Activated naive CD4-positive, alpha-beta T cell treated with anti-CD3 and anti-CD28 coated beads, Interleukin-2, amount 10 ng/mL, durations not matched to agents 7 days and 5 days (primary cell): ENCODE results near the gene MDM1.

ENCODE experiments used
- CTCF ChIA-PET: fragments of 350-600 bp; sonication (Branson Sonifier 250); formaldehyde crosslinking; loops from one replicate; lab custom pipeline; 2021; ENCODE audit warnings: antibody characterized with exemption; lab: Charles Lee
- DNase-seq: peaks from one replicate; pipeline ENCODE4 v3.0.0-alpha.2; 2020
- H3K27ac Mint-ChIP-seq: one replicate; pipeline ENCODE4 v1.8.0; 2021; ENCODE audit warnings: mild to moderate bottlenecking, moderate library complexity, mixed read lengths
- H3K27me3 Mint-ChIP-seq: one replicate; pipeline ENCODE4 v1.8.0; 2021; ENCODE audit warnings: mild to moderate bottlenecking, mixed read lengths
- H3K36me3 Mint-ChIP-seq: one replicate; pipeline ENCODE4 v1.8.0; 2021; ENCODE audit warnings: mixed read lengths
- H3K4me1 Mint-ChIP-seq: one replicate; pipeline ENCODE4 v1.8.0; 2021; ENCODE audit warnings: mixed read lengths
- H3K4me3 Mint-ChIP-seq: one replicate; pipeline ENCODE4 v1.8.0; 2021; ENCODE audit warnings: mild to moderate bottlenecking, moderate library complexity, mixed read lengths
- H3K9me3 Mint-ChIP-seq: one replicate; pipeline ENCODE4 v1.8.0; 2021; ENCODE audit warnings: mixed read lengths

The MDM1 gene

GRCh38 chr12:68324531-68324930 lies 7.6 kb downstream of the MDM1 start:
- H3K36me3 Mint-ChIP-seq, result peaks cover 25% of the 10 kb centered on the region
- no peak overlapping the region for H3K4me3 Mint-ChIP-seq
- no peak for DNase-seq
- CTCF ChIA-PET, result interaction anchor here (1.5 to 1.8 kb wide), 2 partner anchors 9 to 102 kb away, joined by 3 to 7 read pairs; no protein-coding TSS in a partner anchor
- no peak overlapping the region for H3K27ac Mint-ChIP-seq
- H3K9me3 Mint-ChIP-seq, result no peaks in the 10 kb centered on the region
- H3K4me1 Mint-ChIP-seq, result peaks cover 10% of the 10 kb centered on the region
- H3K27me3 Mint-ChIP-seq, result no peaks in the 10 kb centered on the region

GRCh38 chr12:68321140-68321539 lies 11.0 kb downstream of the MDM1 start:
- H3K9me3 Mint-ChIP-seq, result no peaks in the 10 kb centered on the region
- CTCF ChIA-PET, result interaction anchor here (0.7 to 2.7 kb wide), 6 partner anchors 10 to 281 kb away, joined by 3 to 23 read pairs (median 4); no protein-coding TSS in a partner anchor
- DNase-seq, result no peak
- no peak overlapping the region for H3K27ac Mint-ChIP-seq
- H3K36me3 Mint-ChIP-seq, result peaks cover 13% of the 10 kb centered on the region
- H3K4me1 Mint-ChIP-seq, result peaks cover 2% of the 10 kb centered on the region
- H3K4me3 Mint-ChIP-seq, result no peak overlapping the region
- H3K27me3 Mint-ChIP-seq, result no peaks in the 10 kb centered on the region

- Mint-ChIP-seq H3K27ac (no peak overlapping the region), H3K4me3 (no peak overlapping the region), H3K9me3 (no peaks in the 10 kb centered on the region), H3K27me3 (no peaks in the 10 kb centered on the region), H3K4me1 (no peaks in the 10 kb centered on the region), H3K36me3 (peaks cover 6% of the 10 kb centered on the region)
- DNase-seq, result no peak
- CTCF ChIA-PET, result interaction anchor here (0.8 to 2.7 kb wide), 9 partner anchors 11 to 283 kb away, joined by 3 to 23 read pairs (median 3); no protein-coding TSS in a partner anchor
Measured at GRCh38 chr12:68319988-68320623, 12.1 kb downstream of the MDM1 start.

- peak; percentile 64 for DNase-seq
- H3K27me3 Mint-ChIP-seq, result no peaks in the 10 kb centered on the region
- CTCF ChIA-PET, result interaction anchor here (0.6 to 5.3 kb wide), 29 partner anchors 9 to 280 kb away, joined by 3 to 99 read pairs (median 3); partner anchors contain the start of genes IL26 and MDM1
Measured at GRCh38 chr12:68317047-68317667, 15.0 kb downstream of the MDM1 start.

GRCh38 chr12:68310370-68310769 lies 21.8 kb downstream of the MDM1 start:
- peaks cover 33% of the 10 kb centered on the region for H3K36me3 Mint-ChIP-seq
- no peaks in the 10 kb centered on the region for H3K9me3 Mint-ChIP-seq
- no peaks in the 10 kb centered on the region for H3K4me1 Mint-ChIP-seq
- CTCF ChIA-PET, result interaction anchor here (0.9 kb wide), 1 partner anchor 87 kb away, joined by 4 read pairs; no protein-coding TSS in a partner anchor
- DNase-seq, result no peak
- H3K27me3 Mint-ChIP-seq, result no peaks in the 10 kb centered on the region
- no peak overlapping the region for H3K27ac Mint-ChIP-seq
- no peak overlapping the region for H3K4me3 Mint-ChIP-seq

More at GRCh38 chr12:68317047-68317667, 15.0 kb downstream of the MDM1 start:
- Mint-ChIP-seq H3K9me3 (no peaks in the 10 kb centered on the region), H3K36me3 (peaks cover 9% of the 10 kb centered on the region), H3K4me1 (no peaks in the 10 kb centered on the region), H3K4me3 (no peak overlapping the region), H3K27ac (no peak overlapping the region)

- Mint-ChIP-seq H3K9me3 (no peaks in the 10 kb centered on the region), H3K4me1 (no peaks in the 10 kb centered on the region), H3K27me3 (no peaks in the 10 kb centered on the region), H3K27ac (no peak overlapping the region), H3K36me3 (peaks cover 49% of the 10 kb centered on the region), H3K4me3 (no peak overlapping the region)
- DNase-seq, result no peak
- CTCF ChIA-PET, result no interaction called here
Measured at GRCh38 chr12:68306564-68306963, 25.6 kb downstream of the MDM1 start.

- Mint-ChIP-seq H3K9me3 (no peaks in the 10 kb centered on the region), H3K27ac (no peak overlapping the region), H3K36me3 (peaks cover 62% of the 10 kb centered on the region), H3K4me3 (no peak overlapping the region), H3K27me3 (no peaks in the 10 kb centered on the region), H3K4me1 (no peaks in the 10 kb centered on the region)
- CTCF ChIA-PET, result interaction anchor here (0.5 kb wide), 1 partner anchor 144 kb away, joined by 3 read pairs; no protein-coding TSS in a partner anchor
- DNase-seq, result no peak
Measured at GRCh38 chr12:68305278-68305677, 26.9 kb downstream of the MDM1 start.

- CTCF ChIA-PET, result no interaction called here
- Mint-ChIP-seq H3K9me3 (peaks cover 2% of the 10 kb centered on the region), H3K4me1 (no peaks in the 10 kb centered on the region), H3K27ac (no peak overlapping the region), H3K4me3 (no peak overlapping the region), H3K27me3 (no peaks in the 10 kb centered on the region), H3K36me3 (peaks cover 65% of the 10 kb centered on the region)
- no peak for DNase-seq
Measured at GRCh38 chr12:68304626-68305025, 27.5 kb downstream of the MDM1 start.

GRCh38 chr12:68303850-68304249 lies 28.3 kb downstream of the MDM1 start:
- Mint-ChIP-seq H3K27ac (no peak overlapping the region), H3K36me3 (peaks cover 67% of the 10 kb centered on the region), H3K4me3 (no peak overlapping the region), H3K27me3 (no peaks in the 10 kb centered on the region), H3K4me1 (no peaks in the 10 kb centered on the region), H3K9me3 (peaks cover 6% of the 10 kb centered on the region)
- DNase-seq, result no peak
- CTCF ChIA-PET, result no interaction called here

GRCh38 chr12:68297929-68298328 lies 34.2 kb downstream of the MDM1 start:
- DNase-seq, result no peak
- peaks cover 6% of the 10 kb centered on the region for H3K9me3 Mint-ChIP-seq
- CTCF ChIA-PET, result interaction anchor here (1.2 to 1.3 kb wide), 2 partner anchors 18 to 62 kb away, joined by 3 to 4 read pairs; no protein-coding TSS in a partner anchor
- H3K27ac Mint-ChIP-seq, result no peak overlapping the region
- H3K4me1 Mint-ChIP-seq, result no peaks in the 10 kb centered on the region
- no peak overlapping the region for H3K4me3 Mint-ChIP-seq
- peaks cover 57% of the 10 kb centered on the region for H3K36me3 Mint-ChIP-seq
- no peaks in the 10 kb centered on the region for H3K27me3 Mint-ChIP-seq

- peaks cover 20% of the 10 kb centered on the region for H3K4me1 Mint-ChIP-seq
- no peaks in the 10 kb centered on the region for H3K27me3 Mint-ChIP-seq
- H3K36me3 Mint-ChIP-seq, result peaks cover 28% of the 10 kb centered on the region
- no peak overlapping the region for H3K27ac Mint-ChIP-seq
- CTCF ChIA-PET, result no interaction called here
- no peak overlapping the region for H3K4me3 Mint-ChIP-seq
- no peak for DNase-seq
- H3K9me3 Mint-ChIP-seq, result peaks cover 2% of the 10 kb centered on the region
Measured at GRCh38 chr12:68294251-68294650, 37.9 kb downstream of the MDM1 start.

GRCh38 chr12:68293347-68293746 lies 38.8 kb downstream of the MDM1 start:
- Mint-ChIP-seq H3K36me3 (peaks cover 24% of the 10 kb centered on the region), H3K4me1 (peaks cover 27% of the 10 kb centered on the region), H3K27me3 (no peaks in the 10 kb centered on the region), H3K9me3 (peaks cover 3% of the 10 kb centered on the region), H3K4me3 (no peak overlapping the region), H3K27ac (no peak overlapping the region)
- CTCF ChIA-PET, result interaction anchor here (1.1 kb wide), 1 partner anchor 23 kb away, joined by 4 read pairs; no protein-coding TSS in a partner anchor
- no peak for DNase-seq

GRCh38 chr12:68292151-68292943 lies 39.8 kb downstream of the MDM1 start:
- H3K4me3 Mint-ChIP-seq, result no peak overlapping the region
- peaks cover 21% of the 10 kb centered on the region for H3K36me3 Mint-ChIP-seq

More at GRCh38 chr12:68292151-68292943, 39.8 kb downstream of the MDM1 start:
- DNase-seq, result no peak
- Mint-ChIP-seq H3K27me3 (no peaks in the 10 kb centered on the region), H3K4me1 (peaks cover 31% of the 10 kb centered on the region), H3K27ac (no peak overlapping the region), H3K9me3 (peaks cover 4% of the 10 kb centered on the region)
- CTCF ChIA-PET, result interaction anchor here (0.8 to 1.8 kb wide), 4 partner anchors 53 to 440 kb away, joined by 3 to 7 read pairs (median 3); no protein-coding TSS in a partner anchor
